G401 (cell line): ENCODE results near the gene PRPS1L1. TPM values are rescaled to one million over a fixed set of nuclear protein-coding genes. Genes with fewer than 3 reads are reported as not detected.

ENCODE experiments used
- DNase-seq: peaks from one replicate; pipeline ENCODE4 v3.0.0-alpha.2; 2015; ENCODE audit warnings: low spot score
- in situ Hi-C: cut with HindIII; loops from 2 replicates; pipeline ENCODE4 v1.10.0; 2016; ENCODE audit warnings: low sequenced_read_pairs, mixed read lengths
- total RNA-seq: library from RNA; depleted of rRNA; stranded (reverse); fragments of >200 nt; shearing (Covaris generic); gene quantifications from 2 replicates; pipeline ENCODE4 v1.2.3, GENCODE V29; 2014; rRNA removed

Gene PRPS1L1
- total RNA-seq, 1 experiment from 2014 or later = not detected

GRCh38 chr7:17983221-17984062, 44.2 kb downstream of the PRPS1L1 start:
- DNase-seq = no peak

DNA sequence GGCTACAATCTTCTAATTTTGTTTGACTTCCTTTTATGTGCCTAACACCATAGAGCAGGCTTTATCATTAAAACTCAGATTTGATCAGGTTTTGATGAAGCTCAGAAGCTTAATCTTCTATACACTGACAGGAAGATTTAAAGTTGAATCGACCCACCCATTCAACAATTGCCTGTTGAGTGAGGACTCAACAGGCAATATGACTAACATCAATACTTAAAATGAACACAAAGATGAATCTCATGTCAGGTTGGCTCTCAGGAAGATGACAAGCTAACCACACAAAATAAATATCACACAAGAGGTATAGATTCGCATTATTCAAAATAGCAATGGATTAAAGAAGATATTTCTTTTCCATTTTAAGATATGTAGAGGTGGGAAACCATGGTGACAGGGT, 50.7 kb downstream of the PRPS1L1 start:
- no peak for DNase-seq
- in situ Hi-C loops = no loop called here

More at GRCh38 chr7:17983221-17984062, 44.2 kb downstream of the PRPS1L1 start:
- in situ Hi-C loops = no loop called here

Other genes with a start within 250 kb of the PRPS1L1 start
- 23.1 and 32.9 TPM in 2 replicates for gene SNX13, start 87.4 kb downstream of the PRPS1L1 start, total RNA-seq